ENCODE results near the gene XIST.

DNA sequence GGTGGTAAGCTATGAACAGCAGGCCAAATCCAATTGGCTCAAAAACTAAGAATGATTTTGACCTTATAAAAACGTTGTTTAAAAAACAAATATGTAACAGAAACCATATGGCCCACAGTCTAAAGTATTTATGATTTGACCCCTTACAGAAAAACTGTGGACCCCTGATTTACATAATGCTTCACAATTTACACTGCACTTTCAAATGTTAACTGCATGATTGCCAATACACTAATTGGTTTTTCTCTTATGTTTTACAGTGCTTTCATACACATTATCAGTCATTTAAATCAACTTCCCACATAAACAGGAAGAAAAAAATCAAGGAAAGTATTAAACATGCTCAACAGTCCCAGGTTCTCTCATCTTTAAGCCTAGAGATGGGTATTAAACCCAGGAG, 26.9 kb downstream of the XIST start:
- no peak for TF ChIP-seq ZFP37 (tag by site-specific recombination; IDR thresholded peaks at IDR 0.05)
- TF ChIP-seq, protein P1, sequence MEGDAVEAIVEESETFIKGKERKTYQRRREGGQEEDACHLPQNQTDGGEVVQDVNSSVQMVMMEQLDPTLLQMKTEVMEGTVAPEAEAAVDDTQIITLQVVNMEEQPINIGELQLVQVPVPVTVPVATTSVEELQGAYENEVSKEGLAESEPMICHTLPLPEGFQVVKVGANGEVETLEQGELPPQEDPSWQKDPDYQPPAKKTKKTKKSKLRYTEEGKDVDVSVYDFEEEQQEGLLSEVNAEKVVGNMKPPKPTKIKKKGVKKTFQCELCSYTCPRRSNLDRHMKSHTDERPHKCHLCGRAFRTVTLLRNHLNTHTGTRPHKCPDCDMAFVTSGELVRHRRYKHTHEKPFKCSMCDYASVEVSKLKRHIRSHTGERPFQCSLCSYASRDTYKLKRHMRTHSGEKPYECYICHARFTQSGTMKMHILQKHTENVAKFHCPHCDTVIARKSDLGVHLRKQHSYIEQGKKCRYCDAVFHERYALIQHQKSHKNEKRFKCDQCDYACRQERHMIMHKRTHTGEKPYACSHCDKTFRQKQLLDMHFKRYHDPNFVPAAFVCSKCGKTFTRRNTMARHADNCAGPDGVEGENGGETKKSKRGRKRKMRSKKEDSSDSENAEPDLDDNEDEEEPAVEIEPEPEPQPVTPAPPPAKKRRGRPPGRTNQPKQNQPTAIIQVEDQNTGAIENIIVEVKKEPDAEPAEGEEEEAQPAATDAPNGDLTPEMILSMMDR (tag by site-specific recombination; IDR thresholded peaks at IDR 0.05): no peak
- TF ChIP-seq, protein P2, sequence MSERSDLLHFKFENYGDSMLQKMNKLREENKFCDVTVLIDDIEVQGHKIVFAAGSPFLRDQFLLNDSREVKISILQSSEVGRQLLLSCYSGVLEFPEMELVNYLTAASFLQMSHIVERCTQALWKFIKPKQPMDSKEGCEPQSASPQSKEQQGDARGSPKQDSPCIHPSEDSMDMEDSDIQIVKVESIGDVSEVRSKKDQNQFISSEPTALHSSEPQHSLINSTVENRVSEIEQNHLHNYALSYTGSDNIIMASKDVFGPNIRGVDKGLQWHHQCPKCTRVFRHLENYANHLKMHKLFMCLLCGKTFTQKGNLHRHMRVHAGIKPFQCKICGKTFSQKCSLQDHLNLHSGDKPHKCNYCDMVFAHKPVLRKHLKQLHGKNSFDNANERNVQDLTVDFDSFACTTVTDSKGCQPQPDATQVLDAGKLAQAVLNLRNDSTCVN (tag by site-specific recombination; optimal IDR thresholded peaks at IDR 0.05): no peak
- no peak for TF ChIP-seq ZNF24 (tag by site-specific recombination; IDR thresholded peaks at IDR 0.05)
- TF ChIP-seq, protein P3, sequence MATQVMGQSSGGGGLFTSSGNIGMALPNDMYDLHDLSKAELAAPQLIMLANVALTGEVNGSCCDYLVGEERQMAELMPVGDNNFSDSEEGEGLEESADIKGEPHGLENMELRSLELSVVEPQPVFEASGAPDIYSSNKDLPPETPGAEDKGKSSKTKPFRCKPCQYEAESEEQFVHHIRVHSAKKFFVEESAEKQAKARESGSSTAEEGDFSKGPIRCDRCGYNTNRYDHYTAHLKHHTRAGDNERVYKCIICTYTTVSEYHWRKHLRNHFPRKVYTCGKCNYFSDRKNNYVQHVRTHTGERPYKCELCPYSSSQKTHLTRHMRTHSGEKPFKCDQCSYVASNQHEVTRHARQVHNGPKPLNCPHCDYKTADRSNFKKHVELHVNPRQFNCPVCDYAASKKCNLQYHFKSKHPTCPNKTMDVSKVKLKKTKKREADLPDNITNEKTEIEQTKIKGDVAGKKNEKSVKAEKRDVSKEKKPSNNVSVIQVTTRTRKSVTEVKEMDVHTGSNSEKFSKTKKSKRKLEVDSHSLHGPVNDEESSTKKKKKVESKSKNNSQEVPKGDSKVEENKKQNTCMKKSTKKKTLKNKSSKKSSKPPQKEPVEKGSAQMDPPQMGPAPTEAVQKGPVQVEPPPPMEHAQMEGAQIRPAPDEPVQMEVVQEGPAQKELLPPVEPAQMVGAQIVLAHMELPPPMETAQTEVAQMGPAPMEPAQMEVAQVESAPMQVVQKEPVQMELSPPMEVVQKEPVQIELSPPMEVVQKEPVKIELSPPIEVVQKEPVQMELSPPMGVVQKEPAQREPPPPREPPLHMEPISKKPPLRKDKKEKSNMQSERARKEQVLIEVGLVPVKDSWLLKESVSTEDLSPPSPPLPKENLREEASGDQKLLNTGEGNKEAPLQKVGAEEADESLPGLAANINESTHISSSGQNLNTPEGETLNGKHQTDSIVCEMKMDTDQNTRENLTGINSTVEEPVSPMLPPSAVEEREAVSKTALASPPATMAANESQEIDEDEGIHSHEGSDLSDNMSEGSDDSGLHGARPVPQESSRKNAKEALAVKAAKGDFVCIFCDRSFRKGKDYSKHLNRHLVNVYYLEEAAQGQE (tag by site-specific recombination; IDR thresholded peaks at IDR 0.05): no peak
- TF ChIP-seq, protein P4, sequence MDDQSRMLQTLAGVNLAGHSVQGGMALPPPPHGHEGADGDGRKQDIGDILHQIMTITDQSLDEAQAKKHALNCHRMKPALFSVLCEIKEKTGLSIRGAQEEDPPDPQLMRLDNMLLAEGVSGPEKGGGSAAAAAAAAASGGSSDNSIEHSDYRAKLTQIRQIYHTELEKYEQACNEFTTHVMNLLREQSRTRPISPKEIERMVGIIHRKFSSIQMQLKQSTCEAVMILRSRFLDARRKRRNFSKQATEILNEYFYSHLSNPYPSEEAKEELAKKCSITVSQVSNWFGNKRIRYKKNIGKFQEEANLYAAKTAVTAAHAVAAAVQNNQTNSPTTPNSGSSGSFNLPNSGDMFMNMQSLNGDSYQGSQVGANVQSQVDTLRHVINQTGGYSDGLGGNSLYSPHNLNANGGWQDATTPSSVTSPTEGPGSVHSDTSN (CRISPR knock-in tag; IDR thresholded peaks at IDR 0.05): no peak
- TF ChIP-seq ZNF121 (tag by site-specific recombination; IDR thresholded peaks at IDR 0.05): no peak
- TF ChIP-seq ZNF473 (tag by site-specific recombination; IDR thresholded peaks at IDR 0.05): no peak
- TF ChIP-seq ZNF510 (tag by site-specific recombination; IDR thresholded peaks at IDR 0.05; ENCODE audit: insufficient replicate concordance): no peak
- TF ChIP-seq SALL2 (tag by site-specific recombination; IDR thresholded peaks at IDR 0.05; ENCODE audit: borderline replicate concordance): no peak
- TF ChIP-seq, protein P5, sequence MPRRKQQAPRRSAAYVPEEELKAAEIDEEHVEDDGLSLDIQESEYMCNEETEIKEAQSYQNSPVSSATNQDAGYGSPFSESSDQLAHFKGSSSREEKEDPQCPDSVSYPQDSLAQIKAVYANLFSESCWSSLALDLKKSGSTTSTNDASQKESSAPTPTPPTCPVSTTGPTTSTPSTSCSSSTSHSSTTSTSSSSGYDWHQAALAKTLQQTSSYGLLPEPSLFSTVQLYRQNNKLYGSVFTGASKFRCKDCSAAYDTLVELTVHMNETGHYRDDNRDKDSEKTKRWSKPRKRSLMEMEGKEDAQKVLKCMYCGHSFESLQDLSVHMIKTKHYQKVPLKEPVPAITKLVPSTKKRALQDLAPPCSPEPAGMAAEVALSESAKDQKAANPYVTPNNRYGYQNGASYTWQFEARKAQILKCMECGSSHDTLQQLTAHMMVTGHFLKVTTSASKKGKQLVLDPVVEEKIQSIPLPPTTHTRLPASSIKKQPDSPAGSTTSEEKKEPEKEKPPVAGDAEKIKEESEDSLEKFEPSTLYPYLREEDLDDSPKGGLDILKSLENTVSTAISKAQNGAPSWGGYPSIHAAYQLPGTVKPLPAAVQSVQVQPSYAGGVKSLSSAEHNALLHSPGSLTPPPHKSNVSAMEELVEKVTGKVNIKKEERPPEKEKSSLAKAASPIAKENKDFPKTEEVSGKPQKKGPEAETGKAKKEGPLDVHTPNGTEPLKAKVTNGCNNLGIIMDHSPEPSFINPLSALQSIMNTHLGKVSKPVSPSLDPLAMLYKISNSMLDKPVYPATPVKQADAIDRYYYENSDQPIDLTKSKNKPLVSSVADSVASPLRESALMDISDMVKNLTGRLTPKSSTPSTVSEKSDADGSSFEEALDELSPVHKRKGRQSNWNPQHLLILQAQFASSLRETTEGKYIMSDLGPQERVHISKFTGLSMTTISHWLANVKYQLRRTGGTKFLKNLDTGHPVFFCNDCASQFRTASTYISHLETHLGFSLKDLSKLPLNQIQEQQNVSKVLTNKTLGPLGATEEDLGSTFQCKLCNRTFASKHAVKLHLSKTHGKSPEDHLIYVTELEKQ (tag by site-specific recombination; IDR thresholded peaks at IDR 0.05; ENCODE audit: borderline replicate concordance): no peak
- TF ChIP-seq ZNF530 (tag by site-specific recombination; IDR thresholded peaks at IDR 0.05; ENCODE audit: low read depth): no peak
